ENCODE results near the gene PHF14.

PHF14 gene

DNA sequence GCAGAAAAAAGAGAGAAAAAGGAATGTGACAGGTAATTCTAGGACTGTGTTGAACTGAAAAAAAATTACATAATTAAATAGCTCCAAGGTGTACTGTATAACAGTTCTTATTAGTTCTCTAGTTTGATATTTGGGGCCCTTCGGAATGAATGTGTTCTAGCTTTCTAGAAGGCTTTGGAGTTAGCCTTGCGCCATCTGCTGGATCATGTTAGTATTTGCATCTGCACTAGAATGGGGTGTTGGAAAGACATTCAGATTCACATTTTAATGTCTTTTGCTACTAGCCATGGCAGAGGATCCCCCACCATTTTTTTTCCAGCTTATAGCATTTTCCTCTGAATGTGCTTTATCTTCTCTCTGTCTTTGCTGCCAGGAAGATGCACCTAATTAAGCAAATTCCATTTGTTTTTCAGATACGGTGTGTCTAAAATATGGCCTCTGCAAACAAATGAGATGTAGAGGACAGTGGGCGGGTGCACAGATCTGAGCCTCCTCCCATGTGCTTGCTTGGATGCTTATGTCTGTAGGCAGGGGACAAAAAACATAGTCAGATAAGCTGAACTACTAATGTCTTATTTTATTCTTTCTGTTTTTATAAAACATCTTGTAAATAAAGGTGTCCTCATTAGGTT is 238.5 kb downstream of the PHF14 start:
- peak; percentile 7 to 8 for DNase-seq

DNA sequence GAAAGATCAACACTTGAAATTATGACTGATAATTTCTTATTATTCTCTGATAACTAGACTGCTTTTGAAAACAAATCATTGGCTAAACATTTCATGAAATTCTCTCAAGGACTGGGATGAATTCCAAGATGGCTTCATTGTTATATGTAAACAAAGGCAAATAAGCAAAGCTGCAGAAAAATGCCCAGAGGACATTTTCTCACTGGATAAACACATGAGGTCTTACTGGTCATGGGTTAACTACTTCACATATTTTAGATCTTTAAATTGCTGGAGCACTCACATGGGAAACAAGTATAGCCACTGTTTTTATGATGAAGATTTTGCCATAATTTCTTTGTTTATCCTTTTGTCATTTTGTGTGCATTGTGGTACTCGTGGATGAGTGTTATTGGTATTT is 239.1 kb downstream of the PHF14 start:
- DNase-seq = no peak

DNA sequence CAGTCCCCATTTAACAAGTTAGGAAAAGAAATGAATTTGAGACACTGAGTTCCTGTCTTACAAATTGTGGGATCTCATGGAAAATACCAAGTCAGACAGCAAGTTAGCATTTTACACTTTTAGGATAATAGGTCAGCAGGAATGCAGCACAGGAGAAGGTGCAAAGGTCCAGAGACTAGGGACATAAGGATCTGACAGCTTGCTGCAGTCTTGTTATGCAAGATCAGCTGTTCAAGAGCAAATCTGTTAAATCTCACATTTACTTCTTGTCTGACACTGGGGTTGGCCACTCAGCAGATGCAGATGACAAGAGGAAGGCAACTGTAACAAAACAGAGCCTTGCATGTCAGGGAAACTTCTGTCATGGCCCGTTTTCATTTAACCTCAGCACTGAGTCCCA is 239.6 kb downstream of the PHF14 start:
- DNase-seq = no peak

DNA sequence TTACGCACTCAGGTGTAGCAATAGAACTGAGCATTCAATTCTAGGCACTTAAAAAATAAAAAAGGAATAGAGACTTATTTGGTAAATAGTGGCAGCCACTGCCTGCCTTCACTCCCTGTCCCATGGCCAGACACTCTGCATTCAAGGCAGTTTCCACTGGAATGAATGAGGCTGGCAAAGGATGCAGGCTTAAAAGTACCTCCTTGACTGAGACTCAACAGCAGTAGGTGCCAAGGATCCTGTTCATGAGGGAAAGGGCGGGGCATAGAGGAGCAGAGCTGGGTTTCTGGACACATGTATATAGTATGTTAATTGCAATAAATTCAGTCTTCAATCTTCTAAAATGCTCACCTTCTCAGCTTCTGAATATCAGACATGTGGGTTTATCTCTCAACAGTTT is 242.6 kb downstream of the PHF14 start:
- DNase-seq = no peak

DNA sequence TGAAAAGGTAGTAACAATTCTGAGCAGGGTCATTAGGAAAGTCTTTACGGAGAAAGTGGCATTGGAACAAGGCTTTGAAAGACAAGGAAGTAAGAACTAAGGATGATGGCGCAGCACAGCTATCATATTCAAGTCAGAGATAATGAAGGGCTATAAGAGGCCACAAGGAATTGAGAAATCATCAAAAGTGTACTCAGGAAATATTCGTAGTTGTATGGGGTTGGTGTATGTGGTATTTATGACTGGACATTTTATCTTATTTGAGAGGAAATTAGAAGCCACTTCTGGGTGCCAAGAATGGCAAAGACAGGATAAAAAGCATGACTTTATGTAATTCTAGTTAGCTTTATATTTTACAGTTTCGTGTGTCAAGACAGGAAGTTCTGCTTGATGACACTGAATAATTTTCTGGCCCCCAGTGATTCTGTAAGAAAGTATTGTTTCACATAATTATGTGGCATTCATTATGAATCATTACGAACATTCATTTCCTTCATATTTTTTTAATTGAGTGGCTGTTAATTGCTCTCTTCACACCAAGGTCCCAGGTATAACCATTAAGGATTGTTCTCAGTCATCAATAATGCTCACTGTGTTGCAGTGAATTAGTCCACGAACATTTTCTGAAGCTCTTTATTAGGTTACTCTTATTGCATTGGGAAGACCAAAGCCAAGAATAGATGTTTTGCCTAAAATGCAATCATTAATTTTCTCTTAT is 244.3 kb downstream of the PHF14 start:
- no peak for DNase-seq

Data from activated CD4-positive, alpha-beta T cell treated with anti-CD3 and anti-CD28 coated beads, Interleukin-2, amount 50 U/mL, for 4 hours (primary cell).